Endometrium (tissue), 2 donors: ENCODE data around the gene PKNOX2.
A peak's percentile ranks its signal among the peaks of the same experiment; 100 is the strongest.

Experiments used
- FAIRE-seq: peaks from 2 replicates; lab custom pipeline; 2012; peaks lifted over from hg19 to GRCh38; lab: Jason Lieb, UNC
- donor health status: control.
- donor health status: control.

The PKNOX2 gene

DNA sequence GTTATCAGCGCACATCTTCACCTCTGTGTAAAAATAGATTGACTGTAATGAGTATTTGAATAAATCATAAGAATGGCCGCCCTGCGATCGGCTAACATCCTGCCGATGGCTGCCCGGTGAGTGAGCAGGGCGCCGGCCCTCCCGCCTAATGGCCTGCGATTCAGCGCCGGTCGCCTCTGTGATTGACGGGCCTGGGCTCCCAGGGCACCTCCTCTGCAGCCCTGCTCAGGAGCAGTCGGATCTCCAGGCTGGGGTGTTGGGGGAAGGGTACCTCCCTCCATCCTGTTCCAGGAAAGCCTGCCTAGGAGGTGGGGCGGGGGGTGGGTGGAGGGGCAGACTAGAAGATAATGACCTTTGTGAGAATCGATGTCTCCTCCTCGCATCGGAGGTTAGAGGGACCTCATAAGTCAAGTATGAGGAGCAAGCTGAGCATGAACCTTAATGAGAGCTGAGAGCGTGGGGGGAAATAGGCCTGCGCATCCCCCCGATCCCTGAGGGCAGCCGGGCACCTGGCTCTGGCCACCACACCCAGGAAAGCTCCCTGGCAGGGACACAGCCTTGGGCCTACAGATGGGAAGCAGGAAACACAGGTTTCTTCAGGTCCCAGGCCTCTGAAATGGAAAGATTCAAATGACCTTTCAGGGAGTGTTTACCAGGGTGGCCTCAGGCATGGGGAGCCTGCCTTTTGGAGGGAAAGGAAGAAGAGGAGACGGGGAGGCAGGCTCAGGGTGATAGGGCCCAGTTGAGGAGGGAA lies 71.7 kb downstream of the PKNOX2 start:
- FAIRE-seq: no peak

DNA sequence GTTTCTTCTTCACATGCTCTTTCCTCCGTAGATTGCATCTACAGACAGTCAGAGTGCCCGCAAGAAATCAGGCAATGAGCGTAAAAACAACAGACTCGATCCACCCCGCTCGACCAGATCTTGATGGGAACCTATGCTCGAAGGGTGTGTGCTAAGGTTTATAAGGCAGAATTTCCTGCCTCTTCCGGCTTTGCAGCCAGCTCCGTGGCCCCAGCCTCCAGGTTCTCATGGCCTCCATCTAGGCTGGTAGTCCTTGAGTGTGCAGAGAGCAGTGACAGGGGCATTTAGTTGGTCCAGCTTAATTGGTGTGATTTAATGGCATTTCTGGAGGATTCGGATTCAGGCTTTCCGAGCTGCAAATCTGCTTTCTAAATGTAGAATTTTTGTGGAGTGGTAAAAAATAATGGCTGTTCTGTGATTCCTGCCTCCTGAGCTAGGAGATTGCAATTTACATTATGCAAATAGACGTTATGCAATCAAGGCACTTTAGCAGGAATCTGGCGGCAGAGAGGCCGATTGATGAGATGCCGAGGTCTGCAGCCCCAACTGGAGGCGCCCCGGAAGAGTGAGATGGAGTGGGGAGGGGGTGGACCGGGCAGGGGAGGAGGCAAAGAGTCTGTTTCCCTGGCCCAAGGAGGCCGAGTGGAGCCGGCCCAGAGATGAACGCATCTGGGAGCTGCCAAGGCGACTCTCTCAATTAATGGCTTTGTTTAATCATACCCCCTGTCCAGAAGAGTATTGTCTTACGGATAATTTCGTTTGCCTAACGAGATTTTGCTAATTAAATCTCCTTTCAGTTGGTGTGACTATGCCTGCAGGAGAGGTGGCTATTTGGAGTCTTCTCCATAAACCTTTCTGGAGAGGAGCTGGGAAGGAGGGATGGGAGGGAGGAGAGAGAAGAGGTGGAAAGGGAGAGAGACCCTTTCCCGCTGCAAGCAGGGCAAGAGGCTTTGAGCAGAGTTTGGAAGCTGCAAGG lies 75.3 kb downstream of the PKNOX2 start:
- FAIRE-seq: no peak

GRCh38 chr11:125241104-125241503 lies 76.6 kb downstream of the PKNOX2 start:
- FAIRE-seq: no peak

DNA sequence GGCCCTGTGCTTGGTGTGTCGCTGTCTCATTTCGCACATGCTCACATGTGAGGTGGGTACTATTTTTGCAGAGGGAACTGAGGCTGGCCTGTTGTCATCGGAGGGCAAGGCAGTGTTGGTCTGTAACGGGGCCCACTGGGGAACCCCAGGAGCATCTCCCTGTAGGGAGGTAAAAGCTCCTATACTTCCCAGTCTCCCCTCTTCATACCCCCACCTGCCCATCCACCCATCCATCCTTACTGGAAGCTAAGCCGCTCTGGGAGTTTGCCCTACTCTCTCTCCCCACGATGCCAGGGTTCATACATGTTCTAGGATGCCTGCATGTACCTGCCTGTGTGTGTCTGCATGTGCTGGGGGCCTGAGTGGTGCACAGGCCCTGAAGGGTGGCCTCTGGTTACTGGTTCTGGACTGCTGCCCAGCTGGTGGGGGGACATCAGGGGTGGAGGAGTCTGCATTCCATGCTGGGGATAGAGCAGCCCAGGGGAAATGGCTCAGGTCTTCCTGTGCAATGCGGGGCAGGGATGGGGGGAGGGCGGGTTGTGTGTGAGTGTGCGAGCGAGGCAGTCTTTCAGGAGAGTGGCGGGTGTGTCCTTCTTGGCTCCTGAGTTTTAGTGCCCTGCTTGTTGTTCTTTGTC lies 77.7 kb downstream of the PKNOX2 start:
- no peak for FAIRE-seq

- FAIRE-seq: no peak
These were observed 79.6 kb downstream of the PKNOX2 start for GRCh38 chr11:125244166-125244565.

DNA sequence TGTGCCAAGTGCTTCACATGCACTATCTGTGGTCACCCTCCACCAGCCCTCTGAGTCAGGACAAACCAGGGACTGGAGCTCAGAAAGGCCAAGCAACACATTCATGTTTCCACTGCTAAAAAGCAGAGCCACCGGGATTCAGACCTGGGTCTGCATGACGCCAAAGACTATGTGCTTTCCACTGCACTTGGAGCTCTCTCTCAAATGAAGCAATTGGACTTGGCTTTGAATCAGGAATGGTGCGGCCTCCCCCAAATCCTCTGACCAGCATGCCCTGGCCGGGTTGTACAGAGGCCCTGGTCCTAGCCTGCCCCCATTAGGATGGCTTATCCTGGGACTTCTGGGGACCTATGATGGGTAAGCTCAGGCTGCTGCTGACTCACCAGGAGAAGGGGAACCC lies 80.7 kb downstream of the PKNOX2 start:
- FAIRE-seq: no peak

DNA sequence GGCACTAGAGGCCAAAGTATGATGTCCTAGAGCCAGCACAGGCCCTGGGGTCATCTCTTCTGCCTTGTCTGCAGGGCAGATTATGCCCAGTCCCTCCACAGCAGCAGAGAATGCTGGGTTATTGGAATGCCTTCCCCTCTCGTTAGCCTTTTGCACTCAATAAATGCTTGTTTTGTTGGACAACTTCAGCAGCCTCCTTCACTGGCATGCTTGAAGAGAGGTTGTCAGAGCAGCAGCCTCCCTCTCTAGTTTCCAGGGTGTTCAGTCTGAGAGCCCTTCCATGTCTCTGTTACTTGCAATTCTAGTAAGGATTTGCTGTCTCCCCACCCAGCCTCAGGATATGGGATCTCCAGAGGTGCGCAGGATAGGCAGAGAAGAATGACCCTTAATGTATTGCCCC lies 82.9 kb downstream of the PKNOX2 start:
- no peak for FAIRE-seq

DNA sequence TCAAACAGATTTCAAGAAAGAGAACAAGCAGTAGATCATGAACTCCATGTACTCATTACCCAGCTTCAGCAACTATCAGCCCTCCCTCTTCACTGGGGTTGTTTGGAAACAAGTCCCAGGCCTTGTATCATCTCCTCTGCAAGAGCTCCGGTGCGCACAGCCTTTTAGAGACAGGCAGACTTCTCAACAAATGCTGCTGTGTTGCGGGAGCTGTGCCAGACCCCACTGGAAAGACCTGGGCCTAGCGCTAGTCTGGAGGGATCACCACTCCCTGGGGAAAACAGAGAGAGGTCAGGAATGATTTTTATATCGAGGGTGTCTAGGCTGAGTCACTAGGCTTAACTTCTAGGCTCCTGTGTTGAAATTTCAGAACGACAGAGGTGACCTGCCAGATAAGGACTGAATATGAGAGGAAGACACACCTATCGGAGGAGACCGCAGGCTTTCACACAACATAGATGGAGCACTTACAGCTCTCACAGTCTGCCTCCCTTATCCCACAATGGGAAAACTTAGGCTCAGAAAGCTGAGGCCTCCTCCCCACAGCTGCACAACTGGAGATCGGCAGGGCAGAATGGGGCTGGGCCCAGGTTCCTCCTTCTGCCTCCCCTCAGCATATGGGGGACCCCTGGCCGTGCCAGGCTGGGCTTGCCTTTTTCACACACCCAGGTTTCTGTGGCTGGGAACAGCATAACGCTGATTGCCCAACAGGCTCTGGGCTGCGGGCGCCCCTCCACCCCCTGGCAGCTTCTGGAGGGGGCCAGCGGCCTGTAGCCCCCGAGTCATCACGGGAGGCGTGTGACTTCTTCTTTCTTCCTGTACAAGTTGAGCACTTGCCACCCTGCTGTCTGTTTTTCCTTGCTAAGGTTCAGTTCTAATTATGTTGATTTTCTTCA lies 86.0 kb downstream of the PKNOX2 start:
- no peak for FAIRE-seq

- FAIRE-seq: no peak
These were observed 86.6 kb downstream of the PKNOX2 start for GRCh38 chr11:125251214-125251545.

GRCh38 chr11:125251956-125252355 lies 87.4 kb downstream of the PKNOX2 start:
- FAIRE-seq: no peak

DNA sequence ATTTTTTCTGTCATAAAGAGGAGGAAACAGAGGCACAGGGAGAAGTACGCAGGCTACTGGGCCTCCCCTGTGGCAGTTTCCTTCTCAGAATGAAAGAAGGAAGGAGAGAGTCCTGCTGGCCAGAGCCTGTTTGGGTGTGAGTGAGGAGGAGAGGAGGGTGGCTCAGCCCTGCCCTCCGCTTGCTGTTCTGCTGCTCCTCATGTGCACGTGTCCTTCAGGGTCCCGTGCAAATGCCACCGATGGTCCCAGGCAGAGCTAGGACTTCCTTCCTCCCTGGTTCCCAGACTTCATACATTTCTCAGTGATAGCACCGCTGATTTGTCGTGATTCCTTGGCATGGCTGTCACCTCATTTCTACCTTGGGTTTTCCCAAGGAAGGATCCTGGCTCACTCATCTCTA lies 88.7 kb downstream of the PKNOX2 start:
- FAIRE-seq: no peak

DNA sequence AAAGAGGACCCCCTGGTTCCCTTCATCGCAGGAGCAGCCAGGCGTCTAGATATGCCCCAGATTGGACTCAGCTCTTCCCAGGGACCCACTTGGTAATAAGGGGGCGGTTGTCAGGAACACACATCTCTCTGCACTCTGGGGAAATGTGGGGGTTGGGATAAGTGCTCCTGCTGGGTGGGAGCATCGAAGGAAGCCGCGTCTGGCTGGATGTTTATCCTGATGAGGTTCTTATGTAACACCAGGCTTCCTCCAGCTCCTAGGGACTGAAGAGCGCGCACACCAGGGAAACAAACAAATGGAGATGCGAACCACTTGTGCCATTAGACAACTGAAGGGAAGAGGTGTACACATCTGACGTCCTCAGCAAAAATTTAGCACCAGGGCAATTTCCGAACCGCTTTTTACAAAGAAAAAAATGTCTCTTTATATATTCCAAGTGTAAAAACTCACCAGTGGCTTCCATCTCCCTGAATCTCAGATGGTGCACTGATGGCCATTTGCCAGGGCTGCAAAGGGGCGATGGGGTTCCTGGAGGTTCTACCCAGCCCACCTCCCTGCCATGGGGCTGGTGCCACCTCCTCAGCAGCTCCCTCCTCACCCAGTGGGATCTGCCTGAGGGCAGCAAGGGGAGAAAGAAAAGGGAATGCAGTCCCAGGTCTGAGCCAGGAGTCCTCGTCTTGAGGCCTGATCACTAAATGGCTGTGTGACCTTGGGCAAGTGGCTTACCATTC lies 89.4 kb downstream of the PKNOX2 start:
- no peak for FAIRE-seq

- FAIRE-seq: no peak
These were observed 92.1 kb downstream of the PKNOX2 start for GRCh38 chr11:125256541-125257189.

DNA sequence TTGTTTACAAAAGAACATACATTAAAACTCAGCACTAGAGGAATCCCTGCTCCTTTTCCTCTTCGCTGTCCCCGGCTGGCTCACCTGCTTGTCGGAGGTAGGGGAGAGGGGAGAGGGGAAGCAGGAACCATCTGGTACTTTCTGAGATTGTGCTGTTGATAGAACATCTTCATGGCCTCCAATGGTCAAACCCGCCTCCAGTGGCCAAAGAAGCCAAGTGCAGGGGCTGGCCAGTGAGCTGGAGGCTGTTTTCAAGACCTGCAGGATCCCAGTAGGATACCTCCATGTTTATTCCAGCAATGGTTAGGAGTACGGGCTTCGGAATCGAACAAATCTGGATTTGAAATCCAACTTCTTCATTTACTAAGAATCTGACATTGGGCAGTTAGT lies 92.6 kb downstream of the PKNOX2 start:
- no peak for FAIRE-seq

DNA sequence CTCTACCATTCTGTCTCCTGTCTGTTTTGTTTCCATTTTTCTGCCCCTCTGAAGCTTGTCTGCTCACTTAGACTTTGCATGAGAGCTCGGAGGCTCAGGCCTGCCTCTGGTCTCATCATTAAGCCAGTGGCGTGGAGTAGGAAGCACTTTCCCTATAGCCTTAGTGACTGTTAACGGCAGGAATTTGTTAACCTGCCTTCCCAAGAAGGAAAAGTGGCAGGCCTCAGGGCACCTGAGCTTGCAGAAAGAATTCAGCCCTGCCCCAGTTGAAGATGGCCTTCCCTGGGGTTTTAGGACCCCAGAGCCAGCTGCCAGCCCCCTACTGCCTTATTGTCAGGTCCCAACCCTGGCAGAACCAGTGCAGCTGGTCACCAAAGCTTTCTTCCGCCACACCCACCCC lies 93.2 kb downstream of the PKNOX2 start:
- no peak for FAIRE-seq

GRCh38 chr11:125258291-125259032 lies 93.9 kb downstream of the PKNOX2 start:
- peak; percentile 45 for FAIRE-seq

DNA sequence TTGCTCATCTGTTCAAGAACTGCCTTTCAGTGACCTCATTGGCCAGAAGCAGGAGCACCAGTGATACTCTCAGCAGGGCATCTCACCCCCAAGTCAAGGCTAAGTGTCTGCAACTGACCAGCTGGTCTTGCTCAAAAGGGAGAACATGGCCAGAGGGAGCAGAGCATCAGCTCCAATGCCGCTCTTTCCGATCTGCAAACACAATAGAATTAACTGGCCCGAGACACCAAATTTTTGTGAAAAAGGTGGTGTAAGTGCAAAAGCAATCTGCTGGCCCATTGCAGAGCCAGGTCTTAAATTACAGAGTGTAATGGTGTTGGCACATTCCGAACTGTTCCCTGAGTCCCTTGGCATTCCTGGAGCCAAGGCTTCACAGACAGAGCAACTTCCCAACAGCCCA lies 97.0 kb downstream of the PKNOX2 start:
- FAIRE-seq: no peak

DNA sequence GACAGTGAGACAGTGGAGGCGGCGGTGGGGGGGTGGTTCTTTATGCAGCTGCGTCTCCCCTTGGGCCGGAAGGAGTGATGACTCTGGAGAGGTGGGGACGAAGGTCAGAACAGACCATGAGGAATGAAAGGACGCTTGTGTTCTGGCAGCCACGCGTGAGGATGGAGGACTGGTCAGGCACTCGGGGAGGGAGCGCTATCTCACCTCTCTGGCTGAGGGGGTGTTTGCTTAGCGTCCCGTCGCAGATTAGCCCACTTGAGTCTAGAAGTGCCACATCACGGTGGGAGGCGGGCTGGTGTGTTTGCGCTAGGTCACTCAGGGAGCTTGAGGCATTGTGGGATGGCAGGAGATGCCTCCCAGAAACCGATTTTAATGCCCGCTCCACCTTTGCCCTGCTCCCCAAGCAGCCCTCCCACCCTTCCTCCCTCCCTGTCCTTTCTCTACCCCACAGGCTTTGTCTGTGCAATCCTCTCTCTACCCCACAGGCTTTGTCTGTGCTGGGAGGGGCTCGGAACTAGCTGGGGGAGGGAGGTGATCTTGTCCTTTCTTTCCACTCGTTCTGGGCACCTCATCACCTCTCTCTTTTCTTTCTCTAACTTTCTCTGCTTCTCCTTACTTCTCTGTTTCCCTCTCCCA lies 97.8 kb downstream of the PKNOX2 start:
- FAIRE-seq: no peak

- no peak for FAIRE-seq
These were observed 98.3 kb downstream of the PKNOX2 start for GRCh38 chr11:125262830-125263218.
